Stromal cell of bone marrow (primary cell): Measurements from ENCODE around the gene ST6GALNAC6.

Experiments used
- DNase-seq: peaks from one replicate; pipeline ENCODE4 v3.0.0-alpha.2; 2012; ENCODE audit warnings: low read depth

Gene ST6GALNAC6

DNA sequence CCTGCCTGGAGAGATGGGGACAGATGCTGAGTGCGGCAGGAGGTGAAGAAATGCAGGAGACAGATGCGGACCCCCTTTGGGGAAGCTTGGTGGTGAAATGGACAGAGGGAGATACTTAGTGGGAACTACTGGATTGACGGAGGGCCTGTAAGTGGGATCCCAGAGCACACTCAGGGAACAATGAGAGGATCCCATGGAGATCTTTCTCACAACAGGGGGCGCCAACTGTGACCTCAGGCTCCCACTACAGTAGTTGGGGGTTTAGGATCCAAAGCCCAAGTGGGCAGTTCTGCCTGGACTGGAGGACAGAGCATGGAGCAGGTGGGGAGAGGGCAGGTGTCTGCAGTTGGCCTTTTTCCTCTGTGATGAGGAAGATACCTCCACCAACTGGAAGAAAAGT is 34.8 kb upstream of the ST6GALNAC6 start:
- no peak for DNase-seq

DNA sequence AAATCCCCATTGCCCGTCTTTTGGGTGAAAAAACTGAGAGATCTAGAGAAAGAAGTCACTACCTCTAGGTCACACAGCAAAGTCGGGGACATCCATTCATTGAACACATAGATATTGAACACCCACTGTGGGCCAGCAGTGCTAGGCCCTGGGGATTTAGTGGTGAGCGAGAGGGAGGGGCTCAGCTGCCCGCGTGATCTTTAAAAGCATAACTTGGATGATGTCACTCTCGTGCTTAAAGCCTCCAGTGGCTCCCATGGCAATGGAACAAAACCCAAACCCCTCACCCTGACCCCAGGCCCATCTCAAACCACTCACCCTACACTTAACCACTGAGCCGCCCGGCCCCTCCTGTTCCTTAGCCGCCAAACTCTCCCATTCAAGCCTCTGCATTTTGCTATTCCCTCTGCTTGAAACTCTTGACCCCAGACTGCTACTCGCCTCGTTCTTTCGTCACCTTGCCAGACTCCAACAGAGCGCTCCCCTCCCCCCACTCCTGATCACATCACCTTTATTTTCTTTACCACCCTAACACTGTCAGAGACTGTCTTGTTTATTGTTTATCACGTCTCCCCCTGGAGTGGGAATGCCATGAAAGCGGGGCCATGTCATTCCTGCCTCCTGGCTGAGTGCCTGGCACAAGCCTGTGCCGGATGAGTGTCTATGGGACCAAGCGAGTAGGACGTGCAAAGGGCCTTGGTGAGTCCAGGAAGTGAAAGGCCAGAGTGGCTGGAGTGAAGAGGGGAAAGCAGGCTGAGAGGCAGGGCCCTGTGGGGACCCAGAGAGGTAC is 31.9 kb upstream of the ST6GALNAC6 start:
- DNase-seq, result peak; percentile 77

DNA sequence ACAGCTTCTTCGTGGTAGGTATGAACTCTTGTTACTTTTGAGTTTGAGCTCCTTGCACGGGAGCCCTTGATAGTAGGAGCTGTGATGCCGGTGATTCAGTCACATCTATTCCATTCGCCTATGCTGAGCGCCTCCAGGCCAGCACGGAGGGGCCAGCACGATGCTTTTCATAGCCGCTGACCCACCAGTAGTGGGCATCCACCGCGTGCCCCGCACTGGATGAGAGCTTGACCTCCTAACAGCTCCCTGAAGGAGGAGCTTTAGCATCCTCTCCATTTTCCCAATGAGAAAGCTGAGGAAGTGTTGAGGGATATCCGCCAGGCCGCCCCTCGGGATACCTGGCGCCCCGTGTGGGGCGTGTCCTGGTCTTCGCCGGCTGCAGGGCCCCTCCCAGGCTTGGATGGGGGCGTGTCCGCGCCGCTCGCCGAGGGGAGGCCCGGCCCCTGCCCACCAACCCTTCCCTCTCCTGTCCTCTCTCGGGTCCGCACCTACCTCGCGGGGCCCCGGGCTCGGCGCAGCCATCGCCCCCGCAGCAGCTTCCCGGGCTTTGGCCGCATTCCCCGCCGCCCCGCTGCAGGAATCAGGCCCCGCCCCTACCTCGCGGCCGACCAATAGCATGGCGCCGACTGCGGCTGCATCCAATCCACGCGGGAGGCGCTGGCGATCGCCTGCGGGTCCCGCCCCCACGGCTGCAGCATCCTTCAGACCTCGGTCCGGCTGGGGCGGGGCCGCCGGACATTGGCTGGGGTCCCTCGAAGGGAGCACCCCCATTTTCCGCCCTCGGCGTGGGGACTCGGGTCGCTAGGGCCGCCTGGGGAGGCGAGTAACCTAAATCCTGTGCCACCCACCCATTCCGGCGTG is 31.1 kb upstream of the ST6GALNAC6 start, which contains the start of gene PIP5KL1:
Gene PIP5KL1, minus strand, starts transcription at position 547 of the 861 bp plus-strand sequence. Its CDS starts 25 bp downstream, at position 522.
- DNase-seq, result peak; percentile 75

DNA sequence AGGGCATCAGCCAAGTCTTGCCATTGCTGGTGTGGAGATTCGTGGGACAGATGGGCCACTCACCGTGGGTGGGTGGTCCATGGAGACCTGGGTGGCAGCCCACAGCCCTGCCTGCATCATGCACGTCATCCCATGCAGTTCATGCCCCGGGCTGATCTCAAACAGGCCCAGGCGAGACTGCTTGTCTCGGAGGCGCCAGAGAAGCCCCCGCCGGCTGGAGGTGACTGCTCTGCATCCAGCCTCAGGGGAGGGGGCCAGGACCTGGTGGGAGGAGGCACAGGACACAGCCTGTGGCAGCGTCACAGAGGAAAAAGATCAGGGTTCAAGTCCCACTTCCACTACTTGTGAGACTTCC is 30.2 kb upstream of the ST6GALNAC6 start:
- DNase-seq, result no peak

DNA sequence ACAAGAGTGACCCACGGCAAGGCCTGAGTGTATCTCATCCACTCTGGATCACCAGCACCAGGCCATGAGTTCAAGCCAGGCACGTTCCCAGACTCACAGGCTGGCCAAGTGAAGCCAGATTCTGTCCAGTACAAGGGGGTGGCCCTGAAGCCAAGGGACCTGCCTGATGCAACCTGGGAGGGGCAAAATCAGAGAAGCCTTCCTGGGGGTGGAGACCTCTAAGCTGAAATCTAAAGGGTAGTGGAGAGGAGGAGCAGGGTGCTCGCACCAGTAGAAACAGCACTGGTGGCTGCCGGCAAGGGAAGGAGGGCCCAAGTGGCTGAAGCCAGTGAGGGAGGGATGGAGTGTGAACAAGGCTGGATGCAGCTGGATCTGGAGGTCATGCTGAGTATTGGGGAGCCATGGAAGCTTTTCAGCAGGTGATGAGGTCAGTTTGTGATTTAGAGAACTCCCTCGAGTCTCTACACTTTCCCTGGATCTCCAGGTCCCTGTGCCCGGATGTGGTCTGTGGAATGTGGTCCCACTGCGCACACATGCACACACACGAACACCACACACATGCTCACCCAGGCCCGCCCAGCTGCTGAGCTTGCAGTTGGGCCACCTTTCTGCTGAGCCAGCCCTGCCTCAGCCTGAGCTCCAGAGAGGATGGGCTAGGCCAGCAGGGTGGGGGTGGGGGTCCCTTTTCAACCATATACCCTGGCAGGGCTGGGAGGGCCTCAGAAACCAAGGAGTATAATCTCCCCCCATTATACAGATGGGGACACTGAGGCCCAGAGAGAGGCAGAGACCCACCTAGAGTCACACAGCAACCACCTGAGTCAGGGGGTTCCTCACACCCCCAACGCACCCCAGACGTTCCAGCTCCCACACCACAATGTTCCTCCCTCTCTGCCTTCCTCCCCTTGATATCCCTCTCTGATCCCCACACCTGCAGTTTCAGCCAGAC is 29.5 kb upstream of the ST6GALNAC6 start:
- no peak for DNase-seq

DNA sequence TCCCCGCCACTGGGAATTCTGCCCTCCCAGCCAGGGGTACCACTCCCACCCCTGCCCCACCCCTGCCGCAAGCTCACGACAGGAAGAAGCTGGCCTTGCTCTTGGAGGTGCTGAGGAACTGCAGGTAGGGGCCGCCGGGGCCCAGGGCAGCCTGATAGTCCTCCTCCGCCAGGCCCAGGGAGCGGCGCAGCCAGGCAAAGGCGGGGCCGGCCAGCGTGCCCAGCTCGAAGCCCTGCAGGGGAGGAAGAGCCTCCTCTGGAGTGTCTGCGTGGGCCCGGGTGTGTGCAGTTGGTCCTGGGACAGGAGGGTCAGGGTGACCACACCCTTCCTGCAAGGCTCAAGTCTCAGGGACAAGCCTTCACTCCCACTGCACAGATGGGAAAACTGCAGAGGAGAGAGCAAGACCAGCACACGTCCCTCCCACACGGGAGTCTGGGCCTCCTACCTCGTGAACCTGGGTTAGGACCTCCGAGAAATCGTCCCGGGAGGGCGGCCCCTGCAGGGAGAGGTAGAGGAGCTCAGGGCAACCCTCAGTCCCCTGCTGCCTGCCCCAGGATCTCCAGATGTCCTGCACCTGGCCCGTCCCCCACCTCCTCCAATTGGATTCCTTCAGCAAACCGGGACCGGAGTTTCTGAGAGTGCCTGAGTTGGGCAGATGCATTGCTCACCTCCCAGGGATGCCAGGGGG is 28.7 kb upstream of the ST6GALNAC6 start:
- DNase-seq, result no peak

DNA sequence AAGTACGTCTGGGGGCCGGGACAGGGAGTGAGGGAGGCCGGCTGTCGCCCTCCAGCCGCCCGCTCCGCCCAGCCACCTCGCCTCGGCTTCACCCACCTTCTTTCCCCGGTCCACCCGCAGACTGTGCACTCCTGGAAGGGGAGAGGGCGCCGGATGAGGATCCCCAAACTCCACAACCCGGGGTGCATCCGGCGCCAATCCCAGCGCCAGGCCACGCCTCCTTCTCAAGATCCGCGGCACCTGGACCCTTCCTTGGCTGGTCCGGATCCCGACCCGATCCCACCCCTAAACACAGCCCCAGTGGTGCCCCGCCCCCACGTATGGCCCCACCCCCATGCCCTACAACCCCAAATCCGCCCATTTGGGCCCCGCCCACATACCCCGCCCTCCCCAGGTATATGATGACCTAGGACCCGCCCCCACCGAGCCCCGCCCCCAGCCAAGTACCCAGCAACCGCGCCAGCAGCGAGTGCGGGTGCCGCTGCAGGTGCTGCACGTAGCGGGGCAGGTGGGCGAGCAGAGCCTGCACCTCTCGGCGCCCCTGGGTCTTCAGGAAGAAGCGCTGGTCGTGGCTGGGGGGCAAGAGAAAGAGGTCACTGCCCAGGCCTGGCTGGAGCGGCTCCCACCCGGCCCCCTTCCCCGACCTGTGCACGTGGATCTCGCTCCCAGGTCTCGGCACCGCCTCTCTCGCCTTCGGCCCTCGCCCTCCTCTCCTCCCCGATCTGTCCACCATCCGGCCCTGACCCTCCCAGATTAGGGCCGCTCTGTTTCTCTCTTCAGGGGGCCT is 28.0 kb upstream of the ST6GALNAC6 start:
- no peak for DNase-seq

DNA sequence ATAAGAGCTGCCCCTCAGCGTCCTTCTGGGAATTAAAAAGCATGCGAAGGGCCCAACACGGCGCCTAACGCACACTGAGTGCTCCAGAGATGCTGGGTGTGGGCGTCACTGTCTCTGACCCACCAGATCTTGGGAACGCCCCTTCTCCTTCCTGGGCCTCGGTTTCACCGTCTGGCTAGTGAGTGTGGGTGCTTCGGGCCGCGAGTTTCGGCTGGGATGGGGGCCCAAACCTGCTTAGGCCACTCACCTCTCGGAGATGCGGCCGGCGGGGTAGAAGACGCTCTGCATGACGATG is 27.4 kb upstream of the ST6GALNAC6 start:
- no peak for DNase-seq

DNA sequence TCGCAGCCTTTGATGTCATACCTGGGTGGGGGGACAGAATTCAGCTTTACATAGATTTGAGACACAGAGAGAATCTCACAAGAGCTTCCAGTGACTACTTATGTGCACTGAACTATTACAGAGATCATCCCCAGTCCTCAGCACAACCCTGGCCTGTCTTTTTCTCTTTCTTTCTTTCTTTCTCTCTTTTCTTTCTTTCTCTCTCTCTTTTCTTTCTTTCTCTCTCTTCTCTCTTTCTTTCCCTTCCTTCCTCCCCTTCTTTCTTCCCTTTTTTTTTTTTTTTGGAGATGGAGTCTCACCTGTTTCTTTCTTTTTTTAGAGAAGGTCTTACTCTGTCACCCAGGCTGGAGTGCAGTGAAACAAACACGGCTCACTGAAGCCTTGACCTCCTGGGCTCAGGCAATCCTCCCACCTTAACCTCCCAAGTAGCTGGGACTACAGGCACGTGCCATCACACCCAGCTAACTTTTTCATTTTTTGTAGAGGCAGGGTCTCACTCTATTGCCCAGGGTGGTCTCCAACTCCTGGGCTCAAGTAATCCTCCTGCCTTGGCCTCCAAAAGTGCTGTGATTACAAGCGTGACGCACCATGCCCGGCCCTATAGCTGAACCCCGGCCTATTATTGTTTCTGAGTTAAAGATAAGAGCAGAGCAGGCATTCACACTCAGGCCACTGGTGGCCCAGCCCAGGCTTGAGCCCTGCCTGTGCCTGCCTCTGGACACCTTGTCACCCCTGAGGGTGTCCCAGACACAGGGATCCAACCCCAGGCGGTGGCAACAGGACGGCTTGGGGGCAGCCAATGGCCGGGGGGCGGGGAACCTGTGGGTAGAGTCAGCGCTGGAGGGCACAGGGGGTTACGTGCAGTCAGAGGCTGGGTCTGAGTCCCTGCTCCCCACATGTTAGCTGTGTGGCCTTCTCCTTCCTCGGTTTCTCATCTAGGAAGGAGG is 26.8 kb upstream of the ST6GALNAC6 start:
- DNase-seq, result no peak

DNA sequence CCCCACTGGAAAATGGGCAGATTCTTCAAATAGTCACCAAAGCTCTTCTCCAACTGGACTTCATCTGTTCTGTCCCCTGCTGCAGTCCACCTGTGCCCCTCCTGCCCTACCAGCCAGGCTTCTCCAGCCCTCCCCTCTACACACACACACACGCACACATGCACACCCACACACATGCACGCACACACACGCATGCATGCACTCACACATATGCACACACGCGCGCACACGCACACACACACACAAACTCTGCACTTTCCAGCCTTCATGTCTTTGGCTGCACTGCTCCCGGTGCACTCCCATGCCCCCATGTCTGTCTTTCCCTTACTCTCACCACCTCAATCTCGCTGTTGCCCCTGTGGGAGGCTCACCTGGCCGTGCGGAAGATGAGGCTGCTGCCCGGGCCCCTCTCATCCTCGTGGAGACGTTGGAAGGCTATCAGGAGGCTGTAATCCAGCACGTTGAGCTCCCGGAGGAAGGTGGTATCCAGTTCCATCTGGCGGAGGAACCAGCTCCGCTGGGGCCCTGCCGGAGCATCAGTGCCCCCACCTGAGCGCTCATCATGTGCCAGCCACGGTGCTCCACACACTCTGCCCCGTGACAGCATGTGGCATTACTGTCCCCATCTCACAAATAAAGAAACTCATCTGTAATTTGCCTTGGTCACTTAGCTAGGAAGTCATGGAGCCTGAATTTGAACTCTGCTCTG is 25.5 kb upstream of the ST6GALNAC6 start:
- DNase-seq, result no peak

DNA sequence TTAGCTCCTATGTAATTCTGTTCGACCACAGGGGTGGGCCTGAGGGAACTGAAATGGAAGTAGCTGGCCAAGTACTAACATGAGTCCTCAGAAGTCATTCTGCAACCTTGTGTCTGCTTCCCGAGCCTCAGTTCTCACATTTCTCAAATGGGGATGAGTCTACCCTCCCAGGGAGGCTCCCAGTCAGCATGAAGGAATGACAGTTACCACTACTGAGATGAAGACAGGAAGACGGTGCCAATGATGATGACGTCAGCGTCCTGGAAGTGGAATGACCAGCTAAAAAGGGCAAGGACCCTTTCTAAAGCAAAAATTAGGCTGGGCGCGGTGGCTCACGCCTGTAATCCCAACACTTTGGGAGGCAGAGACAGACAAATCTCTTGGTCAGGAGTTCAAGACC is 24.4 kb upstream of the ST6GALNAC6 start:
- peak; percentile 99 for DNase-seq

DNA sequence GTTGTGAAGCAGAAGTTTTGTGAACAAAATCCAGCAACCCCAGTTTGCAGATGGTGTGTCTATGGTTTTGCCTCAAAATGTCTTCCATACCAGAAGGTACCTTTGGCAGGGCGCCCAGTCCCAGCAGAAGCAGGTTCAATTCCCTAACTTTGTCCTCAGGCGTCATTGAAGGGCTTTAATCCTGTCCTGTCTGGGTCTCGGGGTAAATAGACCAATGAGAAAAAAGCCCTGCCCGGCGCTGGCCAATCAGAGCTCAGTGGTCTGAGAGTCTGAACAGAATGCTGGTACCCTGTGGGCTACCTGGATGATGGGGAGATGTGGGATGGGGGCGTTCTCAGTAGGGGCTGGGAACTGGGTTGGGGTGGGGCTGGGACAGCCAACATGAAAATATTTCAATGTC is 23.6 kb upstream of the ST6GALNAC6 start:
- no peak for DNase-seq

DNA sequence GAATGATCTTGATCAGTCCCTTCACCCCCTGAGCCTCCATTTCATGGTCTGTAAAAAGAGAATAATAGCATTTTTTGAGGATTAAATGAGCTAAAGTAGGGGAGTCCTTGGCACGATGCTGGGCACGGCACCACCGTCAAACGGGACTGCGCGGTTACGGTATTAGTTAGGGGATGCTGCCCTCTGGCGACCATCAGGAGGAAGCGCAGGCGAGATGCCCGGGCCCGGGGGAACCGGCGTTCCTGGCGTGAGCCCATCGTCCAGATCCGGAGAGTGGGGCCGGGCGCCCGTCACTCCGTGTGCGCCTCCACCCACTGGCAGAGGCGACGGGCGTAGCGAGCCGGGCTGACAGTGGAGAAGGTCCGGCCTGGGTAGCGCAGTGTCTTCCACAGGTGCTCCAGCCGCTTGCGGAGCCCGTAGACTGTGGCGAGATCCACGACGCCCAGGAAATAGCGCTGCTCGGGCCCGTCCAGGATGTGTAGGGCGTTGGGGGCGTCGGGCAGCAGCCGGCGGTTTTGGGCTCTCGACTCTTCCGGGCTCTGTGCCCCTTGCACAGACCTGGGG is 22.2 kb upstream of the ST6GALNAC6 start:
- no peak for DNase-seq

DNA sequence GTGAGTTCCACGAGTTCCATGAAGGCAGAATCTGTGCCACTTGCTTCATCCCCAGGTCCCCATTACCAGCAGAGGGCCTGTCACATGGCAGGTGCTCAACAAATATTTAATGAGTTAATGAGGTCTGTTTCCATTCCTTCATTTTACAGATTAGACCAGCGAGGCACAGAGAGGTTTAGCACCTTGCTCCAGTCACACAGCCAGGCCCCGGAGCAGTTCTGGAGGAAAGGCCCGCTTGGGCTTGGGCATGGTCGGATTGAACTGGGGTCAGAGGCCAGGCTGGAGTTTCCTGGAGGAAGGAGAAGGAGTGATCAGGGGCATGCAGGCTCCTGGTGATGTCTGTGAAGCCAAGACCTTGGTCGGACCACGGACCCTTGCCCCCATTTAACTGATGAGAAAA is 21.4 kb upstream of the ST6GALNAC6 start:
- no peak for DNase-seq

DNA sequence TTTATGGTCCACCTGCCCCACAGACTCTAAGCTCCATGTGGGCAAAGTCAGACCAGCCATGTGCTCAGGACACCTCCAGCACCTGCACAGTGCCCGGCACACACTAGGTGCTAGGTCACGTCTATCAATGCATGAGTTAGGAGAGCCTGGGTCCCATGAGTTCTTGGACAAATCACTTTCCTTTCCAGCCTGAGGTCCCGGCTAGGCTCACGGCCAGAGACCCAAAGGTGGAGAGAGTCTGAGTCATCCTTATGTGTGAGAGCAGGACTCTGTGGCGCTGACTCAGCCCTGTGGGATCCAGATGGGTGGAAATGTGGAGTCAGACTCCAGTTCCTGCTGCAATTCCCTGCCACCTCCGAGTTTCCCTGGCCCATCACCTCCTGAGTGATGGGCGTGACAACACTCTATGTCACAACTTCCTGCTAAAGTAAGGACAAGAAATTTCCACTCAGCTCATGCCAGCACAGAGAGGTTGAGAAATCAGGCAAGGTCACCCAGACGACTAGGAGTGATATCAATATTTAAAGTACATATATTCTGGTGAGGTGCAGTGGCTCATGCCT is 19.9 kb upstream of the ST6GALNAC6 start:
- peak; percentile 99 for DNase-seq

DNA sequence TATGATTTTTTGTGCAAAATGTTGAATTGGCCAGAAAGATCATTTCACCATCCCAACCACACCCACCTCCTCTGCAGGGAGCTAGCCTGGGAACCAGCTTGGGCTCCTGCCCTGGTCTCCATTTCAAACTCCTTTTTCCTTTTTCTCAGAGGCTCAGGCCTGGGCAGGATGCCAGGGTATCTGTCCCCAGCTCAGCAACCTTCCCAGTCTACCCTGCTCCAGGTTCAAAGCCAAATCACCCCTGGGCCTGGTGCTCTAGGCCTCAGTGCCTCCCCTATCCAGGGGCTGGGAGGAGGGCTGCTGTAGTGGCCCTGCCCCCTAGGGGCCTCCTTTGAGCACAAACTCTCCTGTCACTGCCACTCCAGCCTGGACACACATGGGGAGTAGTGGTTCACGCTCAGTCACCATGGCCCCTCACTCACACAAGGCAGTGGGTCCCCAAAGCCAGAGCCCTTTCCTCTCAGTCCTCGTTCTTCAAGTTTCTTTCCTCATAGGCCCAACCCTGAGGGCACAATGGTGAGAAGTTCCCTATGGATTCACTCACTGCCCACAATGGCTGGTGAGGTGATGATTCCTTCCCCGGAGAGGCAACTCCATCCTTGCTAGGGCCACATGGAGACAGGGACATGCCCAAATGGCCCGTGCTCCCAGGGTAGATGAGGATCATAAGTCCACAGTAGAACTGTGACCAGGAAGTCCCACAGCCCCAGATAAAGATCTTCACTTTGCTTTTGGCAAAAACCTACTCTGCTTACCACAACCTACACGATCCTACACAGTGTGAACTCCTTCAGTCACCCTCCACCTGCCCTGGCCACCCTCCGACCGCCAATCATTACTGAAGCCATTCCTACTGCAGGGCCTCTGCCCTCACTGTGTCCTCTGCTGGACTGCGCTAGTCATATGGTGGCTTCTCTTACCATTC is 19.0 kb upstream of the ST6GALNAC6 start:
- peak; percentile 48 for DNase-seq

DNA sequence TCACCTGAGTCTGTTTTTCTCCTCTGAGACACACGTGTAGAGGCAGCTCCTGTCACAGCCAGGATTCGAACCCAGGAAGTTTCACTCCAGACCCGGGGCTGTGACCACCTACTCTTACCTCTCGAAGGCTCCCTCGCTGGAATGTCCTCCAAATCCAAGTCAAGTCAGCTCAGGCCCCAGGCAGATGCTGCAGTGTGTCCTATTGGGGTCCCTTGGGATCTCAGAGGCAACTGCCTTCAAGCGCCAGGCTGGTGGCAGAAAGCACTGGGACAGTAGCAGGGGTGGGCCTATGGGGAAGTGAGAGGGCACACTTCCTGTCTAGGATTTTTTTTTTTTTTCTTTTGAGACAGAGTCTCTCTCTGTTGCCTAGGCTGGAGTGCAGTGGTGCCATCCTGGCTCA is 18.2 kb upstream of the ST6GALNAC6 start:
- DNase-seq, result no peak
